OCI-LY7 (cell line): ENCODE results near the gene PSMG4. TPM values are rescaled to one million over a fixed set of nuclear protein-coding genes. Genes with fewer than 3 reads are reported as not detected.

ENCODE experiments used
- BruUV-seq: library from RNA; stranded (reverse); fragments of 400-500 nt; replicated peaks from 2 replicates; lab custom pipeline; 2021; lab: Mats Ljungman, UMichigan
- CTCF ChIA-PET: fragments of 300-600 bp; sonication (Branson Sonifier 250); formaldehyde crosslinking; loops from one replicate; lab custom pipeline; 2022; ENCODE audit warnings: antibody characterized with exemption; ENCODE audit not compliant: unreplicated experiment; lab: Charles Lee
- POLR2A ChIA-PET: fragments of 300-600 bp; sonication (Branson Sonifier 250); formaldehyde crosslinking; loops from one replicate; lab custom pipeline; 2022; ENCODE audit warnings: antibody characterized with exemption; lab: Charles Lee
- DNase-seq: peaks from one replicate; pipeline ENCODE4 v3.0.0-alpha.2; 2015; ENCODE audit warnings: low spot score
- H2AFZ ChIP-seq: fragments of 200-600 bp; sonication (generic), shearing (Covaris generic); 2 replicates; pipeline ENCODE4 v1.6.1; 2014; ENCODE audit warnings: mild to moderate bottlenecking, antibody characterized with exemption, low read length, moderate library complexity
- H3K27ac ChIP-seq: fragments of 200-600 bp; sonication (generic); 2 replicates; pipeline ENCODE4 v1.5.1; 2014; ENCODE audit warnings: mixed run types, low read depth, mild to moderate bottlenecking, moderate library complexity, low read length, inconsistent platforms; ENCODE audit not compliant: poor library complexity, severe bottlenecking
- H3K36me3 ChIP-seq: fragments of 200-600 bp; sonication (generic); 2 replicates; pipeline ENCODE4 v1.6.1; 2014; ENCODE audit warnings: mild to moderate bottlenecking, antibody characterized with exemption, low read length, moderate library complexity, mixed read lengths; ENCODE audit not compliant: insufficient read depth
- H3K4me1 ChIP-seq: fragments of 200-600 bp; sonication (generic); 2 replicates; pipeline ENCODE4 v1.5.1; 2014; ENCODE audit warnings: mild to moderate bottlenecking, low read length; ENCODE audit not compliant: insufficient read depth, poor library complexity, severe bottlenecking
- H3K4me2 ChIP-seq: fragments of 200-600 bp; sonication (generic); 2 replicates; pipeline ENCODE4 v1.6.1; 2014; ENCODE audit warnings: mild to moderate bottlenecking, low read length
- H3K4me3 ChIP-seq: fragments of 200-600 bp; sonication (generic); 2 replicates; pipeline ENCODE4 v1.5.1; 2014; ENCODE audit warnings: mild to moderate bottlenecking, low read depth, low read length; ENCODE audit not compliant: poor library complexity, severe bottlenecking
- H3K79me2 ChIP-seq: fragments of 200-600 bp; sonication (generic); 2 replicates; pipeline ENCODE4 v1.6.1; 2016; ENCODE audit warnings: low read depth, mild to moderate bottlenecking, low read length, moderate library complexity, mixed read lengths; ENCODE audit not compliant: insufficient read depth
- H3K9me2 ChIP-seq: fragments of 200-600 bp; sonication (generic); 2 replicates; pipeline ENCODE4 v1.6.1; 2016; ENCODE audit warnings: mild to moderate bottlenecking, low read length, mixed read lengths; ENCODE audit not compliant: insufficient read depth
- H3K9me3 ChIP-seq: fragments of 200-600 bp; sonication (generic); 2 replicates; pipeline ENCODE4 v1.6.1; 2014; ENCODE audit warnings: mild to moderate bottlenecking, mixed run types, low read length, mixed read lengths
- H4K20me1 ChIP-seq: fragments of 200-600 bp; sonication (generic); 2 replicates; pipeline ENCODE4 v1.6.1; 2014; ENCODE audit warnings: mild to moderate bottlenecking, antibody characterized with exemption, low read length, moderate library complexity, mixed read lengths; ENCODE audit not compliant: insufficient read depth
- CTCF ChIP-seq: fragments of 200-600 bp; sonication (generic); conservative IDR thresholded peaks from 2 replicates; pipeline ENCODE4 v1.5.1; 2014; ENCODE audit warnings: mild to moderate bottlenecking, antibody characterized with exemption, low read length, moderate library complexity, mixed read lengths
- EZH2phosphoT487 ChIP-seq: fragments of 200-600 bp; sonication (generic); IDR thresholded peaks from 2 replicates; pipeline ENCODE4 v1.6.1; 2018; ENCODE audit warnings: low read depth, borderline replicate concordance, mild to moderate bottlenecking, mixed run types, antibody characterized with exemption, low read length, moderate library complexity, mixed read lengths
- intact Hi-C: fragments of 100-400 bp; cut with micrococcal nuclease; formaldehyde crosslinking; loops from one replicate; pipeline ENCODE4 v1.10.0; 2022; ENCODE audit not compliant: unreplicated experiment
- total RNA-seq, 2 experiments: library from RNA; depleted of rRNA in 1 of 2; stranded (reverse); fragments of >200 nt in 1 of 2; shearing (Covaris generic) in 1 of 2; gene quantifications; 2 replicates each; pipeline ENCODE4 v1.2.3, GENCODE V29; 2014 to 2022

Gene PSMG4
- total RNA-seq, 2 experiments from 2014 or later: 48.9 to 65.4 TPM

DNA sequence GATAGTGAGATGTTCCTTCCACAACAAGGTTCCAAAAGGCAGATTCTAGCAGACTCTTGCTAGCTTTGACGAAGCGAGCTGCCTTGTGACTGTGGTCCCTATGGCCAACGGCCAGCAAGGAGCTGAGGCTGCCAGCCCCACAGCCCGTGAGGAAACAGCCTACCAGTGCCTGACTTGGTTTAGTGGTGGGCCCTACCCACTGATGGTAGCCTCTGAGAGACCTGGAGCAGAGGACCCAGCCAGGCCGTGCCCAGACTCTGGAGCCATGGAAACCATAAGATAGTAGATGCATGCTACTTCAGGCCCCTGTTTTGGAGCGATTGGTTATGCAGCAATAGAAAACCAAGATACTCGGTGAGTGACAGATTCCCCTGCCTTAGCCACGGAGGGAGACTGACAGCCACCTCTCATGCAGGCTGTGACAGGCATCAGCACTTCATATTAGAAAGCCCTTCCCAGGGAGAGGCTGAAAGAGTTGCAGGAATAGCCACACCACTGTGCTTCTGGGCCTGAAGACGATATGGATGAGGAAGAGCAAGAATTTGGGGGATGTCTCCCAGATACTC, 19.2 kb downstream of the PSMG4 start:
- CTCF ChIA-PET: no interaction called here
- no peak for DNase-seq
- no peak overlapping the region for H3K4me3 ChIP-seq
- H4K20me1 ChIP-seq: 0 out of 2 replicates have a peak, but pooled peaks cover 3% of the 10 kb centered on the region
- no peak for TF ChIP-seq CTCF
- no peak for TF ChIP-seq EZH2phosphoT487
- intact Hi-C loops: loop anchor here (2.0 kb wide), 1 partner anchor 177 kb away; no protein-coding TSS in a partner anchor
- POLR2A ChIA-PET: no interaction called here
- H3K4me1 ChIP-seq: no peaks in the 10 kb centered on the region
- H3K79me2 ChIP-seq: no peaks in the 10 kb centered on the region
- no peaks in the 10 kb centered on the region for H3K9me2 ChIP-seq
- 0 out of 2 replicates have a peak, but pooled peaks cover 6% of the 10 kb centered on the region for H3K36me3 ChIP-seq
- no peak overlapping the region for H3K4me2 ChIP-seq
- H3K27ac ChIP-seq: no peak overlapping the region
- no peaks in the 10 kb centered on the region for H3K9me3 ChIP-seq
- no peak overlapping the region for H2AFZ ChIP-seq
- no TSS peak for BruUV-seq

- TF ChIP-seq EZH2phosphoT487: no peak
- TF ChIP-seq CTCF: no peak
- Histone ChIP-seq H3K9me2 (no peaks in the 10 kb centered on the region), H3K27ac (no peak overlapping the region), H3K9me3 (no peaks in the 10 kb centered on the region), H3K4me2 (no peak overlapping the region), H3K79me2 (no peaks in the 10 kb centered on the region), H3K4me3 (no peak overlapping the region), H3K36me3 (0 out of 2 replicates have a peak, but pooled peaks cover 2% of the 10 kb centered on the region), H3K4me1 (no peaks in the 10 kb centered on the region), H2AFZ (no peak overlapping the region), H4K20me1 (0 out of 2 replicates have a peak, but pooled peaks cover 3% of the 10 kb centered on the region)
- BruUV-seq: no TSS peak
- CTCF ChIA-PET: no interaction called here
- intact Hi-C loops: loop anchor here (1.0 to 2.0 kb wide), 3 partner anchors 133 to 454 kb away; no protein-coding TSS in a partner anchor
- POLR2A ChIA-PET: no interaction called here
- DNase-seq: no peak
These were observed 19.9 kb downstream of the PSMG4 start for GRCh38 chr6:3278691-3279090.

- Histone ChIP-seq H3K79me2 (no peaks in the 10 kb centered on the region), H3K36me3 (no peaks in the 10 kb centered on the region), H3K27ac (no peak overlapping the region), H3K4me3 (no peak overlapping the region), H2AFZ (no peak overlapping the region), H3K9me2 (no peaks in the 10 kb centered on the region), H4K20me1 (0 out of 2 replicates have a peak, but pooled peaks cover 3% of the 10 kb centered on the region), H3K9me3 (no peaks in the 10 kb centered on the region), H3K4me1 (no peaks in the 10 kb centered on the region), H3K4me2 (no peak overlapping the region)
- ChIA-PET POLR2A (interaction anchor here (0.6 kb wide), 2 partner anchors 10 to 724 kb away, joined by 3 to 7 read pairs; no protein-coding TSS in a partner anchor), CTCF (interaction anchor here (0.5 kb wide), 1 partner anchor 1497 kb away, joined by 7 read pairs; no protein-coding TSS in a partner anchor)
- intact Hi-C loops: no loop called here
- BruUV-seq: no TSS peak
- no peak for DNase-seq
- TF ChIP-seq EZH2phosphoT487: no peak
- no peak for TF ChIP-seq CTCF
These were observed 21.3 kb downstream of the PSMG4 start for GRCh38 chr6:3280091-3280490.
